Activated T-helper 9 cell treated with anti-CD3 and anti-CD28 coated beads, Interleukin-2, amount 50 U/mL, for 16 hours (primary cell): ENCODE measurements around the gene AHRR.
"Not testable (repeated sequence)": the region's sequence is repeated elsewhere in the genome, so short reads cannot be mapped to it uniquely, and the experiment has no call there.

ENCODE experiments used
- DNase-seq: peaks from one replicate; pipeline ENCODE4 v3.0.0-alpha.2; 2020; ENCODE audit warnings: low read depth

The AHRR gene

GRCh38 chr5:368183-369084 lies 46.9 kb downstream of the AHRR start:
- DNase-seq: no peak

- no peak for DNase-seq
Measured at GRCh38 chr5:369151-369868, 47.8 kb downstream of the AHRR start.

GRCh38 chr5:369869-370236 lies 48.3 kb downstream of the AHRR start:
- not testable (repeated sequence) for DNase-seq

GRCh38 chr5:370311-370958 lies 48.9 kb downstream of the AHRR start:
- no peak for DNase-seq

- no peak for DNase-seq
Measured at GRCh38 chr5:370959-371810, 49.7 kb downstream of the AHRR start.

GRCh38 chr5:371811-372555 lies 50.5 kb downstream of the AHRR start:
- no peak for DNase-seq

- no peak for DNase-seq
Measured at GRCh38 chr5:372556-372995, 51.1 kb downstream of the AHRR start.

- DNase-seq: no peak
Measured at GRCh38 chr5:372996-373709, 51.6 kb downstream of the AHRR start.

GRCh38 chr5:373710-374602 lies 52.4 kb downstream of the AHRR start:
- DNase-seq: peak; percentile 59

GRCh38 chr5:374631-375335 lies 53.3 kb downstream of the AHRR start:
- no peak for DNase-seq

GRCh38 chr5:375336-375920 lies 53.9 kb downstream of the AHRR start:
- no peak for DNase-seq

GRCh38 chr5:375921-376798 lies 54.6 kb downstream of the AHRR start:
- no peak for DNase-seq

- no peak for DNase-seq
Measured at GRCh38 chr5:376799-377325, 55.3 kb downstream of the AHRR start.

- no peak for DNase-seq
Measured at GRCh38 chr5:377326-377981, 55.9 kb downstream of the AHRR start.

- no peak for DNase-seq
Measured at GRCh38 chr5:378301-378891, 56.9 kb downstream of the AHRR start.
